Tibial nerve (tissue), 4 donors: ENCODE results near the gene MRNIP. TPM values are rescaled to one million over a fixed set of nuclear protein-coding genes. Genes with fewer than 3 reads are reported as not detected.

Experiments
- DNase-seq, 2 donors: peaks; one replicate each; pipeline ENCODE4 v3.0.0-alpha.2; 2019; ENCODE audit warnings: low spot score in 2 of 2
- H3K27ac ChIP-seq, 4 donors: fragments of 200-600 bp; sonication (generic) in 3 of 4; one replicate each; pipeline ENCODE4 v1.5.1; 2017 to 2019; ENCODE audit warnings: mild to moderate bottlenecking in 1 of 4
- H3K27me3 ChIP-seq, 2 donors: fragments of 200-600 bp; sonication (generic) in 1 of 2; one replicate each; pipeline versions ENCODE4 v1.5.1 to v1.6.0; 2017 to 2019
- H3K36me3 ChIP-seq, 3 donors: fragments of 200-600 bp; sonication (generic); one replicate each; pipeline ENCODE4 v1.5.1; 2018 to 2019
- H3K4me1 ChIP-seq, 4 donors: fragments of 200-600 bp; sonication (generic) in 3 of 4; one replicate each; pipeline ENCODE4 v1.5.1; 2017 to 2019
- H3K4me3 ChIP-seq, 4 donors: fragments of 200-600 bp; sonication (generic) in 3 of 4; one replicate each; pipeline ENCODE4 v1.5.1; 2017 to 2019; ENCODE audit warnings: mild to moderate bottlenecking in 1 of 4, moderate library complexity in 1 of 4
- H3K9me3 ChIP-seq, 4 donors: fragments of 200-600 bp; sonication (generic) in 3 of 4; one replicate each; pipeline ENCODE4 v1.5.1; 2017 to 2019
- EP300 ChIP-seq, 2 donors: sonication (generic); formaldehyde crosslinking; IDR thresholded peaks; one replicate each; pipeline ENCODE4 v1.6.1; 2017; ENCODE audit warnings: antibody characterized with exemption in 2 of 2, mild to moderate bottlenecking in 1 of 2
- POLR2A ChIP-seq, 2 donors: fragments of 450-650 bp; IDR thresholded peaks; one replicate each; pipeline ENCODE4 v1.6.1; 2017; ENCODE audit warnings: antibody characterized with exemption in 2 of 2, mild to moderate bottlenecking in 2 of 2, moderate library complexity in 2 of 2
- WGBS, 2 donors: methylation state at CpG; one replicate each; pipeline ENCODE4 v1.1.5; 2018; 5-methylcytosine and 5-hydroxymethylcytosine counted together
- total RNA-seq, 4 donors: library from RNA; depleted of rRNA; stranded (reverse); fragments of >200 nt; gene quantifications; one replicate each; pipeline ENCODE4 v1.1.0, GENCODE V29; 2016
- TF ChIP-seq, protein P1 (sequence below), 5 experiments: fragments of 200-600 bp in 3 of 5; fragments of 450-650 bp in 2 of 5; sonication (generic) in 3 of 5; IDR thresholded peaks; one replicate each; pipeline ENCODE4 v1.5.1; 2016 to 2019; ENCODE audit warnings: antibody characterized with exemption in 5 of 5, mild to moderate bottlenecking in 3 of 5, moderate library complexity in 2 of 5

The MRNIP gene
- total RNA-seq, 4 donors from 2014 or later: 48.5 to 82.4 (median 63.2) TPM

DNA sequence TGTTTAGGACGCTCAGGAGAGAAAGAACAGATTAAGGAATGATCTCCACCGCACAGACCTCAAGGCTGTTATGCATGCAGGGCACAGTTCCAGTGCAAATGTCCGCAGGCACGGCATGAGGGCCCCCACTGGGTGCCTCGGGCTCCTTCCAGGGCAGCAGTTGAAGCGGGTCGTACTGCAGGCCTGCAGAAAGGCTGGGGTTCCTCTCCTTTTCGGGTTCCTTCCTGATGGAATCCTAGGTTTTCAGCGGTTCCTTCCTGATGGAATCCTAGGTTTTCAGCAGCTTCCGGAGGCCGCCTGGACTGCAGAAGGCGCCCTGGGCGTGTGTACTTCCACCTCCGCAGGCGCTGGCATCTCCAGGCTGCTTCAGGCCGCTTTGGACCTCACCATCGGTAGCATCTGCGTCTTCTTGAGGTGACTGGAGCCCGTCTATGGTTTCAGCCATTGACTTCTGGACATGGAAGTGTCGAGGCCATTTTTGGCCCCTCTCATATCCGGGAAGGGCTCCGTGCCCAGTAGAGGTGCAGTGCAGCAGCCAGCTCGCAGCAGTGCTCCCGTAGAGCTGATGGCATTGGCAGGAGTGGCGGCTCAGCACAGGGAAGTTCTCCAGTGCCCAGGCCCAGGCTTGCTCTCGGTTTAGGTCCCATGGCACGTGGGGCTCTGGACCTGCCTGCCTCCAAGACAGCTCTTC is 46.3 kb downstream of the MRNIP start:
- peaks cover 0 to 23% (median 14%) of the 10 kb centered on the region in 4 donors for H3K4me1 ChIP-seq
- no peak overlapping the region for H3K4me3 ChIP-seq
- TF ChIP-seq, protein P1, sequence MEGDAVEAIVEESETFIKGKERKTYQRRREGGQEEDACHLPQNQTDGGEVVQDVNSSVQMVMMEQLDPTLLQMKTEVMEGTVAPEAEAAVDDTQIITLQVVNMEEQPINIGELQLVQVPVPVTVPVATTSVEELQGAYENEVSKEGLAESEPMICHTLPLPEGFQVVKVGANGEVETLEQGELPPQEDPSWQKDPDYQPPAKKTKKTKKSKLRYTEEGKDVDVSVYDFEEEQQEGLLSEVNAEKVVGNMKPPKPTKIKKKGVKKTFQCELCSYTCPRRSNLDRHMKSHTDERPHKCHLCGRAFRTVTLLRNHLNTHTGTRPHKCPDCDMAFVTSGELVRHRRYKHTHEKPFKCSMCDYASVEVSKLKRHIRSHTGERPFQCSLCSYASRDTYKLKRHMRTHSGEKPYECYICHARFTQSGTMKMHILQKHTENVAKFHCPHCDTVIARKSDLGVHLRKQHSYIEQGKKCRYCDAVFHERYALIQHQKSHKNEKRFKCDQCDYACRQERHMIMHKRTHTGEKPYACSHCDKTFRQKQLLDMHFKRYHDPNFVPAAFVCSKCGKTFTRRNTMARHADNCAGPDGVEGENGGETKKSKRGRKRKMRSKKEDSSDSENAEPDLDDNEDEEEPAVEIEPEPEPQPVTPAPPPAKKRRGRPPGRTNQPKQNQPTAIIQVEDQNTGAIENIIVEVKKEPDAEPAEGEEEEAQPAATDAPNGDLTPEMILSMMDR (IDR thresholded peaks at IDR 0.05): no peak
- TF ChIP-seq EP300 (IDR thresholded peaks at IDR 0.05) (no peak), POLR2A (IDR thresholded peaks at IDR 0.05) (no peak)
- no peak overlapping the region for H3K27ac ChIP-seq
- peaks cover 0 to 41% (median 0%) of the 10 kb centered on the region in 3 donors for H3K36me3 ChIP-seq
- no peaks in the 10 kb centered on the region for H3K9me3 ChIP-seq
- WGBS, 2 donors: 95% methylated on average over 26 to 27 of the region's 27 CpGs
- no peak for DNase-seq
- H3K27me3 ChIP-seq: no peaks in the 10 kb centered on the region

DNA sequence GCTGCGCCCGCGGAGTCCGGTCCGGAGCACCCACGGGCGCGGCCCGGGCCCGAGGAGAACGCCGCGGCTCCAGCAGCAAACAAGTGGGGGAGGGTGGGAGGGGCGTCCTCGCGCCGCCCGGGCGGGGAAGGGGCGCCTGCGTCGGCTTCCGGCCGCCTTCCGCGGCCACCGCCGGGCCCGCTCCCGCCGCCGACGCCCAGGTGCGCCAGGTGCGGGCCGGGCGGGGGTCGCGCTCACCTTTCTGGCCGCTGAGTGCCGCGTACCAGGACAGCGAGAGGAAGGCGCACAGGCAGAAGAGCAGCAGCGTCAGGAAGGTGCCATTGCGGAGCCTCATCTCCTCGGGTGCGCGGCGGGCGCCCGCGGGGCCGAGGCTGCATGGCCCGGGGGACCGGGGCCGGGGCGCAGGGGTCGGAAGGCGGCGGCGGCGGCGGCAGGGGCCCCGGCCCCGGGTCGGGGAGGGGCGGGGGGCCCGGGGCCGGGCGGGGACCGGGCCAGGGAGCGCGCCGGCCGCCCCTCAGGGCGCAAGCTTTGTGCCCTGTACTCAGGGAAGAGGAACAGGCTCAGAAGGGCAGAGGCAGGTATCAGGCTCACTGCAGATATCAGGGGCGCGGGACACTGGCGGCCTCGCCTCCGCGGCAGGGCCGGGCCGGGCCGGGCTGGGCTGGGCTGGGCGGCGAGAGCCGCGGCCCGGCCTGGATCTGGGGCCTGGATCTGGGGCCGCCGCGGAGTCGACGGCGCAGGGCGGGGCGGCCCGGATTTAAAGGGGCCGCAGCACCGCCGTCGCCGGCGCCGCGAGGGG is 52.2 kb downstream of the MRNIP start, which contains the start of gene MGAT4B:
Gene MGAT4B, minus strand, starts transcription at position 617 of the 799 bp plus-strand sequence. Its CDS starts 283 bp downstream, at position 334.
- peaks cover 0 to 1% (median 0%) of the 10 kb centered on the region in 3 donors for H3K36me3 ChIP-seq
- H3K27ac ChIP-seq: peak within 1 kb of the TSS; percentile 87 to 99 (median 98)
- peak; percentile 55 to 57 for DNase-seq
- H3K9me3 ChIP-seq: no peaks in the 10 kb centered on the region
- H3K27me3 ChIP-seq: no peaks in the 10 kb centered on the region
- WGBS, 2 donors: 0% methylated on average over 22 of the region's 108 CpGs; no CpG with 5 or more reads in 1 of the 2 donors
- TF ChIP-seq POLR2A (IDR thresholded peaks at IDR 0.05): peak; percentile 64 to 67
- TF ChIP-seq, protein P1 (IDR thresholded peaks at IDR 0.05): peak in 1 of 5 experiments; percentile 15
- peak in 1 of 2 donors; percentile 32 for TF ChIP-seq EP300 (IDR thresholded peaks at IDR 0.05)
- peaks cover 0 to 53% (median 43%) of the 10 kb centered on the region in 4 donors for H3K4me1 ChIP-seq
- peak within 1 kb of the TSS; percentile 84 to 98 (median 86) for H3K4me3 ChIP-seq

DNA sequence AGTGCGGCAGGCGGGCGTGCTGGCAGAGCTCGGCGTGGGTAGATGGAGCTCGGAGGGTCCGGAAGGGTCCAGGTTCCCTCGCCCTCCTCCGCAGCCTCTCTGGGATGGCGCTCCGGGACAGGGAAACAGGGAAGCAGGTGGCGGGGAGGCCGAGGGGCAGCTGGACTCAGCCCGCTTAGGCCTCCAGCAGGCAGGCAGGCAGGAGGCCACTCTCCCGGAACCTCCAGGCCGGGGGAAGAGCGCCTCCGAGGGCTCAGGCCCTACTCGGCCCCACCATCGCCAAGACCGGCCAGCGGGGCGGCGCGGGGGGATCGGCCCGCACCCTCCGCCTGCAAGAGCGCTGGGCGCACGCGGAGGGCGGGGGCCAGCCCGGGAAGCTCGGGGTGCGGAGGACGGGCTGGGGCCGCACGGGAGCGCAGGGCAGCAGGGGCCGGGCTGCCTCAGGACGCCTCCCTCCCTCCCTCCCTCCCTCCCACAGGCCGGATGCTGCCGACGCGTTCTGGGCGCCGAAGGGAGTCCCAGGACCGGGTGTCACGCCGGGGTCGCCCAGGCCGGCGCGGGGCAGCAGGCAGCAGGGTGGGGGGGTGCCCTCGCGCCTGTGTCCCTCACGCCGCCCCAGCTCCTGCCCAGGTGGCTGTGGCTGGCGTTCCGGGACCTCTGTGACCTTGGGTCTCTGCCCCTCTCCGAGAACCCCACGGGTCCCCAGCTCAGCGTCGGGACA is 52.9 kb downstream of the MRNIP start:
- Histone ChIP-seq H3K4me1 (peaks cover 0 to 54% (median 43%) of the 10 kb centered on the region in 4 donors), H3K27ac (peak overlapping the region; percentile 87 to 99 (median 98)), H3K9me3 (no peaks in the 10 kb centered on the region), H3K36me3 (peaks cover 0 to 9% (median 0%) of the 10 kb centered on the region in 3 donors), H3K27me3 (no peaks in the 10 kb centered on the region), H3K4me3 (peak overlapping the region; percentile 62 to 87 (median 84))
- TF ChIP-seq POLR2A (IDR thresholded peaks at IDR 0.05): no peak
- TF ChIP-seq, protein P1 (IDR thresholded peaks at IDR 0.05): no peak
- peak in 1 of 2 donors; percentile 36 for TF ChIP-seq EP300 (IDR thresholded peaks at IDR 0.05)
- 5 to 10% methylated on average over 15 to 43 of the region's 65 CpGs for WGBS, 2 donors
- no peak for DNase-seq

DNA sequence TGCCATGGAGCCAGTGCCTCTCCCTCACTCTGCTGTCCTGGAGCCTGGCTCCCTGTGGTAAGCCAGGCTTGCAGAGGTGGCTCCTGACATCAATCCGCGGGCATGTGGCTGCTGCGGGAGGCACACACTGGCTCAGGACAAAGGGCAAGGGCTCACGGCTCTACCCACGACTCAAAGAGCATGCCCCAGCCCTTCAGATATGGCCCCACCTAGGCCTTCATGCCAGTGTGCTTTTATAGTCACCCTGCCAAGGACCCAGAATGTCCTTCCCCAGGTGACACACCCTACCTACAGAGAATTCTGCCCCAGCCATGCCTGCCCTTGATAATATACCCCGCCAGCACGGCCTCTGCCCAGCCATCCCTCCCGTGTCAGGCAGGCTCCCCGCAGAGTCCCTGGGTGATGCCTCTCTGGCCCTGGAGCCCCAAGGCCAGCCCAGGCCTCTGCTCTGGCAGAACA is 53.5 kb downstream of the MRNIP start:
- WGBS, 2 donors: 37 to 46% methylated on average over 8 to 9 of the region's 9 CpGs
- Histone ChIP-seq H3K27me3 (no peaks in the 10 kb centered on the region), H3K9me3 (no peaks in the 10 kb centered on the region), H3K4me1 (peaks cover 0 to 54% (median 43%) of the 10 kb centered on the region in 4 donors), H3K27ac (peak overlapping the region; percentile 87 to 99 (median 98)), H3K4me3 (peak overlapping the region; percentile 62 to 87 (median 84)), H3K36me3 (peaks cover 0 to 15% (median under 1%) of the 10 kb centered on the region in 3 donors)
- DNase-seq: no peak
- TF ChIP-seq, protein P1 (IDR thresholded peaks at IDR 0.05): no peak
- TF ChIP-seq EP300 (IDR thresholded peaks at IDR 0.05) (no peak), POLR2A (IDR thresholded peaks at IDR 0.05) (no peak)
